ENCODE results near the gene CDC14B. TPM values are rescaled to one million over a fixed set of nuclear protein-coding genes. Genes with fewer than 3 reads are reported as not detected.

The CDC14B gene
- total RNA-seq, 1 experiment from 2014 or later: 5.2 TPM

DNA sequence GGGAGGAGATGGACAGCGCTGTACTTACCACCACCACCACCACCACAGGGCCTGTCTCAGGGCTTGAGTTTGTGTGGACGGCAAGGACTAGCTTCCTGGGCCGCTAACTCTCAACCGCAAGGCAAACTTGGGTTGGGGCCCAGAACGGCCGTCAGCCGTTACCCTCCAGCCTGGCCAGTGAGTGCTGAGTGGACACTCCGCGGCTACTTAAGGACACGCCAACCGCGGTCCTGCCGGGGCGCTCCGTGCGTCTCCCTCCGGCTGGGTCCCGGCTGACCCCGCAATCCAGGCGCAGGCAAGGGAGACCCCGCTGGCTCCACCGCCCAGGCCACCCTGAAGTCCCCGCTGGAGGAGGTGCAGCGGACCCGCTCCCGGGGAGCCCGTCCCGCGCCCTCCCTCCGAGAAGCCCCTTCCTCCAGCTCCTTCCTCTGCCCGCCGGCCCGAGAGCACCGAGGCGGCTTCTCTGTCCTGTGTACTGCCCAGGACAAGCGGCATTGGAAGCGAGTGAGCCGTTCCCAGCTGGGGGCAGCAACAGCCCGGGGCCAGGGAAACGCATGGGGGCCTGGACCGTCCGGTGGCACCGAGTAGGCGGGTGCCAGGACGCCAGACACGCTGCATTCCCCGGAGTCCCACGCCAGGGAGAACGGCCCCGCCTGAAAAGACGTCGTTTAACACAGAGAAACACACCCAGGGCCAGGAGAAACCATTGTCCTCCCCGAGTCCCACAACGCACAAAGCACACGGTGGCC lies 123.1 kb downstream of the CDC14B start:
- no peak for DNase-seq (ENCODE audit: low spot score)
- H3K27me3 ChIP-seq (replicated peaks; ENCODE audit: insufficient read depth, low read depth, low read length, poor library complexity): no peaks in the 10 kb centered on the region
- ChIA-PET POLR2A (ENCODE audit: low non-redundant PET) (no interaction called here), CTCF (no interaction called here)
- TF ChIP-seq CTCF (conservative IDR thresholded peaks at IDR 0.05; ENCODE audit: low read depth, low read length): no peak
- no peak for TF ChIP-seq EZH2 (IDR thresholded peaks at IDR 0.05; ENCODE audit: borderline replicate concordance, low read depth, low read length, poor library complexity, severe bottlenecking)
- no TSS peak for BruUV-seq (replicated peaks)
- H3K36me3 ChIP-seq (ENCODE audit: insufficient read depth, low read length, poor library complexity, severe bottlenecking): no peaks in the 10 kb centered on the region
- H3K27ac ChIP-seq (ENCODE audit: low read depth, low read length, poor library complexity, severe bottlenecking): no peak overlapping the region
- H3K4me1 ChIP-seq (ENCODE audit: insufficient read depth, low read length, poor library complexity, severe bottlenecking): no peaks in the 10 kb centered on the region
- intact Hi-C loops (cut with micrococcal nuclease; ENCODE audit: unreplicated experiment): no loop called here
- H3K9me3 ChIP-seq (ENCODE audit: low read depth, low read length, poor library complexity, severe bottlenecking): no peaks in the 10 kb centered on the region
- no peak overlapping the region for H3K4me3 ChIP-seq (ENCODE audit: low read depth, low read length, poor library complexity, severe bottlenecking)

DNA sequence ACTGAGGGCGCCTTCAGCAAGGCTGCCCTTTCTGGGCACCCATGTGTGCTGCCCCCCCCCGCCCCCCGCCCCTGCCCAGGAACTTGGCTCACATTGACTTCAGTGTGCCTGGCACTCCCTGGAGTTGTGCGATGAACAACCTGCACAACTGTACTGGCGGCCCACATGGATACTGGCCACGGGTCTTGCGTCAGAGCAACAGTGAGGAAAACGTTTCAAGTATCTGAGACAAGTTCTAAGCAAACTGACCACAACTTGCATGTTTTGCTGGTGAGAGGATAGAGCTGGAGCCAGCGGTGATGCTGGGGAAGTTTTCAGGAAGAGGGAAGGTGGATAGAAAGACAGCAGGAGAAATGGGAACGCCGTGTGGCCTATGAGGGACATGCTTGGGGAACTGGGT lies 124.3 kb downstream of the CDC14B start:
- Histone ChIP-seq H3K4me1 (ENCODE audit: insufficient read depth, low read length, poor library complexity, severe bottlenecking) (no peaks in the 10 kb centered on the region), H3K4me3 (ENCODE audit: low read depth, low read length, poor library complexity, severe bottlenecking) (no peak overlapping the region), H3K9me3 (ENCODE audit: low read depth, low read length, poor library complexity, severe bottlenecking) (no peaks in the 10 kb centered on the region), H3K27ac (ENCODE audit: low read depth, low read length, poor library complexity, severe bottlenecking) (no peak overlapping the region), H3K36me3 (ENCODE audit: insufficient read depth, low read length, poor library complexity, severe bottlenecking) (no peaks in the 10 kb centered on the region), H3K27me3 (replicated peaks; ENCODE audit: insufficient read depth, low read depth, low read length, poor library complexity) (no peaks in the 10 kb centered on the region)
- no TSS peak for BruUV-seq (replicated peaks)
- CTCF ChIA-PET: no interaction called here
- no peak for TF ChIP-seq EZH2 (IDR thresholded peaks at IDR 0.05; ENCODE audit: borderline replicate concordance, low read depth, low read length, poor library complexity, severe bottlenecking)
- TF ChIP-seq CTCF (conservative IDR thresholded peaks at IDR 0.05; ENCODE audit: low read depth, low read length): no peak
- no peak for DNase-seq (ENCODE audit: low spot score)
- POLR2A ChIA-PET (ENCODE audit: low non-redundant PET): no interaction called here
- intact Hi-C loops (cut with micrococcal nuclease; ENCODE audit: unreplicated experiment): no loop called here

- H3K9me3 ChIP-seq (ENCODE audit: low read depth, low read length, poor library complexity, severe bottlenecking): no peaks in the 10 kb centered on the region
- no TSS peak for BruUV-seq (replicated peaks)
- no peaks in the 10 kb centered on the region for H3K4me1 ChIP-seq (ENCODE audit: insufficient read depth, low read length, poor library complexity, severe bottlenecking)
- no peak for DNase-seq (ENCODE audit: low spot score)
- intact Hi-C loops (cut with micrococcal nuclease; ENCODE audit: unreplicated experiment): no loop called here
- H3K4me3 ChIP-seq (ENCODE audit: low read depth, low read length, poor library complexity, severe bottlenecking): no peak overlapping the region
- H3K27ac ChIP-seq (ENCODE audit: low read depth, low read length, poor library complexity, severe bottlenecking): no peak overlapping the region
- H3K36me3 ChIP-seq (ENCODE audit: insufficient read depth, low read length, poor library complexity, severe bottlenecking): no peaks in the 10 kb centered on the region
- H3K27me3 ChIP-seq (replicated peaks; ENCODE audit: insufficient read depth, low read depth, low read length, poor library complexity): no peaks in the 10 kb centered on the region
- TF ChIP-seq CTCF (conservative IDR thresholded peaks at IDR 0.05; ENCODE audit: low read depth, low read length): no peak
- no peak for TF ChIP-seq EZH2 (IDR thresholded peaks at IDR 0.05; ENCODE audit: borderline replicate concordance, low read depth, low read length, poor library complexity, severe bottlenecking)
- ChIA-PET CTCF (no interaction called here), POLR2A (ENCODE audit: low non-redundant PET) (no interaction called here)
Observed at GRCh38 chr9:96494215-96494800, 125.3 kb downstream of the CDC14B start.

All from A673 (cell line).